Testis (tissue), 2 donors: ENCODE data around the gene BCAS3.

Source experiments
- CTCF ChIP-seq, 3 experiments: fragments of 450-650 bp in 2 of 3; fragments of 200-600 bp in 1 of 3; sonication (generic) in 1 of 3; IDR thresholded peaks; one replicate each; pipeline ENCODE4 v1.5.1; 2016 to 2019; ENCODE audit warnings: antibody characterized with exemption in 3 of 3, mild to moderate bottlenecking in 2 of 3, moderate library complexity in 1 of 3
- POLR2A ChIP-seq: fragments of 450-650 bp; IDR thresholded peaks from one replicate; pipeline ENCODE4 v1.6.1; 2017; ENCODE audit warnings: antibody characterized with exemption, mild to moderate bottlenecking, moderate library complexity

GRCh38 chr17:61369751-61370150 is 692.1 kb downstream of the BCAS3 start:
- TF ChIP-seq CTCF (IDR thresholded peaks at IDR 0.05) (no peak), POLR2A (no peak)
